Measurements from ENCODE around the gene HPCA. TPM values are rescaled to one million over a fixed set of nuclear protein-coding genes. Genes with fewer than 3 reads are reported as not detected.

HPCA gene
- total and polyA plus RNA-seq, 2 of the 8 experiments (the other 6 are each of a cell fraction or from before 2014, with no cell fraction given): 0.70 to 1.4 TPM

GRCh38 chr1:32937061-32937460 is 50.8 kb downstream of the HPCA start:
- no peak overlapping the region for H3K56ac ChIP-seq (replicated peaks; ENCODE audit: insufficient read length, low read depth, low read length)
- CTCF ChIA-PET (ENCODE audit: partially characterized antibody): interaction anchor here (1.3 to 3.0 kb wide), 4 partner anchors 17 to 119 kb away, joined by 3 to 14 read pairs (median 4); no protein-coding TSS in a partner anchor
- POLR2A ChIA-PET (ENCODE audit: partially characterized antibody): interaction anchor here (0.6 to 0.7 kb wide), 2 partner anchors 8 to 27 kb away, joined by 3 read pairs; partner anchors contain the start of gene RNF19B
- H4K8ac ChIP-seq (ENCODE audit: extremely low read depth, insufficient read depth, low read length): no peak overlapping the region
- FAIRE-seq (no peak), DNase-seq (ENCODE audit: low read depth in 1 of 2, low spot score in 2 of 2) (no peak)
- H4K91ac ChIP-seq (replicated peaks; ENCODE audit: insufficient read length, low read length): no peak overlapping the region
- H4K5ac ChIP-seq (ENCODE audit: insufficient read length, low read depth, low read length): no peak overlapping the region
- H3K4ac ChIP-seq (replicated peaks; ENCODE audit: insufficient read length, low read depth, low read length): no peak overlapping the region
- H4K20me1 ChIP-seq (replicated peaks in 1 of 2; ENCODE audit: control insufficient read depth in 1 of 2, insufficient read depth in 2 of 2, low read length in 2 of 2): peaks cover 0 to 4% of the 10 kb centered on the region in 2 experiments
- no peaks in the 10 kb centered on the region for H3K27me3 ChIP-seq (replicated peaks in 1 of 4; ENCODE audit: control insufficient read depth in 3 of 4, extremely low read depth in 1 of 4, insufficient read depth in 3 of 4, low read length in 3 of 4)
- no peak overlapping the region for H2BK15ac ChIP-seq (ENCODE audit: low read length)
- H2BK120ac ChIP-seq (replicated peaks; ENCODE audit: low read depth, low read length): no peak overlapping the region
- no peak overlapping the region for H3K4me3 ChIP-seq (ENCODE audit: extremely low read depth in 1 of 4, insufficient read depth in 2 of 4, low read depth in 3 of 4, low read length in 4 of 4)
- no peak overlapping the region for H3K27ac ChIP-seq (ENCODE audit: low read depth, low read length)
- H2BK5ac ChIP-seq (ENCODE audit: low read depth, low read length): no peak overlapping the region
- H2AK5ac ChIP-seq (ENCODE audit: low read depth, low read length): no peak overlapping the region
- WGBS, 2 experiments (ENCODE audit: extremely low coverage in 1 of 2, insufficient coverage in 1 of 2, insufficient read length in 1 of 2, insufficient replicate concordance in 2 of 2, low coverage in 1 of 2, low lambda C conversion rate in 2 of 2, missing lambda C conversion rate in 1 of 2): 89% methylated on average over 4 of the region's 4 CpGs; no CpG with 5 or more reads in 1 of the 2 experiments
- H2AFZ ChIP-seq (ENCODE audit: low read length): no peak overlapping the region
- no peaks in the 10 kb centered on the region for H3K79me1 ChIP-seq (ENCODE audit: low read depth, low read length)
- no peak overlapping the region for H3K14ac ChIP-seq (ENCODE audit: insufficient read length)
- no peaks in the 10 kb centered on the region for H3K9me3 ChIP-seq (ENCODE audit: insufficient read depth in 2 of 2, low read depth in 1 of 2, low read length in 1 of 2)
- TF ChIP-seq MAFK (IDR thresholded peaks at IDR 0.05; ENCODE audit: low read depth, low read length) (peak; percentile 19; the same call in 1 of the 2 replicates), SP1 (IDR thresholded peaks at IDR 0.05; ENCODE audit: low read depth, low read length) (no peak)
- H3K79me2 ChIP-seq (ENCODE audit: control insufficient read depth in 1 of 2, insufficient read depth in 2 of 2, low read length in 2 of 2): no peaks in the 10 kb centered on the region
- H3K23ac ChIP-seq (ENCODE audit: insufficient read length): no peak overlapping the region
- H2BK12ac ChIP-seq (ENCODE audit: low read depth, low read length): no peak overlapping the region
- H3K4me2 ChIP-seq (ENCODE audit: insufficient read depth in 1 of 2, low read depth in 2 of 2, low read length in 2 of 2): no peak overlapping the region
- no peaks in the 10 kb centered on the region; the same call in 1 of the 2 replicates for H3K23me2 ChIP-seq (ENCODE audit: low read depth, low read length)
- H3K18ac ChIP-seq (ENCODE audit: extremely low read depth, low read length): no peak overlapping the region
- H3K9ac ChIP-seq (replicated peaks in 1 of 4; ENCODE audit: extremely low read depth in 1 of 4, low read depth in 3 of 4, low read length in 3 of 4): no peak overlapping the region
- peaks cover 0 to 5% (median 2%) of the 10 kb centered on the region in 4 experiments; a peak in 2 of 8 replicates for H3K36me3 ChIP-seq (ENCODE audit: control insufficient read depth in 2 of 4, insufficient read depth in 4 of 4, low read length in 3 of 4)
- no peak overlapping the region for H2BK20ac ChIP-seq (ENCODE audit: low read length)
- H3K4me1 ChIP-seq (replicated peaks in 1 of 4; ENCODE audit: control insufficient read depth in 3 of 4, insufficient read depth in 4 of 4, low read length in 3 of 4): no peaks in the 10 kb centered on the region; a peak in 1 of 7 replicates
